G401 (cell line): ENCODE data around the gene ZNF550. TPM values are rescaled to one million over a fixed set of nuclear protein-coding genes. Genes with fewer than 3 reads are reported as not detected.

Source experiments
- DNase-seq: peaks from one replicate; pipeline ENCODE4 v3.0.0-alpha.2; 2015; ENCODE audit warnings: low spot score
- in situ Hi-C: cut with HindIII; loops from 2 replicates; pipeline ENCODE4 v1.10.0; 2016; ENCODE audit warnings: low sequenced_read_pairs, mixed read lengths
- total RNA-seq: library from RNA; depleted of rRNA; stranded (reverse); fragments of >200 nt; shearing (Covaris generic); gene quantifications from 2 replicates; pipeline ENCODE4 v1.2.3, GENCODE V29; 2014; rRNA removed

ZNF550 gene
- 5.9 and 6.3 TPM in 2 replicates for total RNA-seq

GRCh38 chr19:57559404-57560025 lies at the start of gene ZNF550:
Gene ZNF550 (minus strand): TSS chr19:57559863. CDS start chr19:57559682, 181 bp downstream.
- peak; percentile 94 for DNase-seq
- in situ Hi-C loops: no loop called here

- in situ Hi-C loops: no loop called here
- no peak for DNase-seq
These were observed 47.3 kb upstream of the ZNF550 start for GRCh38 chr19:57606931-57607330.

- DNase-seq: peak; percentile 97
- in situ Hi-C loops: no loop called here
These were observed 40.2 kb upstream of the ZNF550 start, which contains the start of gene ZNF530 for GRCh38 chr19:57599761-57600383. Gene ZNF530 (plus strand): TSS chr19:57599885. CDS start chr19:57604346, 4,461 bp downstream.

- in situ Hi-C loops: no loop called here
- no peak for DNase-seq
These were observed 39.7 kb upstream of the ZNF550 start for GRCh38 chr19:57599377-57599760.

- in situ Hi-C loops: no loop called here
- DNase-seq: no peak
These were observed 27.9 kb upstream of the ZNF550 start for GRCh38 chr19:57587529-57587928.

- in situ Hi-C loops: no loop called here
- peak; percentile 99 for DNase-seq
These were observed 24.1 kb upstream of the ZNF550 start, which contains the start of gene ZIK1 for GRCh38 chr19:57583521-57584416. Gene ZIK1 (plus strand): TSS chr19:57584145. CDS start chr19:57584357, 212 bp downstream.

GRCh38 chr19:57583104-57583520 lies 23.4 kb upstream of the ZNF550 start:
- DNase-seq: no peak
- in situ Hi-C loops: no loop called here

- in situ Hi-C loops: no loop called here
- DNase-seq: peak; percentile 100
These were observed 19.0 kb upstream of the ZNF550 start, which contains the start of gene ZNF416 for GRCh38 chr19:57578487-57579205. Gene ZNF416 (minus strand): TSS chr19:57578911. CDS start chr19:57578704, 207 bp downstream.

GRCh38 chr19:57576661-57577060 lies 17.0 kb upstream of the ZNF550 start:
- in situ Hi-C loops: no loop called here
- DNase-seq: no peak

GRCh38 chr19:57572415-57572947 lies 12.8 kb upstream of the ZNF550 start:
- no peak for DNase-seq
- in situ Hi-C loops: no loop called here

- in situ Hi-C loops: no loop called here
- DNase-seq: no peak
These were observed 11.0 kb upstream of the ZNF550 start for GRCh38 chr19:57570707-57571106.

- in situ Hi-C loops: no loop called here
- no peak for DNase-seq
These were observed 7.0 kb upstream of the ZNF550 start for GRCh38 chr19:57566396-57567265.

GRCh38 chr19:57563547-57563946 lies 3.9 kb upstream of the ZNF550 start:
- no peak for DNase-seq
- in situ Hi-C loops: no loop called here

GRCh38 chr19:57560049-57560491 lies 407 bp upstream of the ZNF550 start:
- in situ Hi-C loops: no loop called here

GRCh38 chr19:57559008-57559403 lies 657 bp downstream of the ZNF550 start:
- in situ Hi-C loops: no loop called here
- peak; percentile 13 for DNase-seq

More at GRCh38 chr19:57560049-57560491, 407 bp upstream of the ZNF550 start:
- DNase-seq: no peak

- peak; percentile 8 for DNase-seq
- in situ Hi-C loops: no loop called here
These were observed 1.1 kb downstream of the ZNF550 start for GRCh38 chr19:57558525-57558924.

- no peak for DNase-seq
- in situ Hi-C loops: no loop called here
These were observed 2.0 kb downstream of the ZNF550 start for GRCh38 chr19:57557659-57558058.

- in situ Hi-C loops: no loop called here
- DNase-seq: no peak
These were observed 7.2 kb downstream of the ZNF550 start for GRCh38 chr19:57552432-57552831.
